ENCODE measurements around the gene OLFM2. TPM values are rescaled to one million over a fixed set of nuclear protein-coding genes. Genes with fewer than 3 reads are reported as not detected.

Gene OLFM2
- total and polyA plus RNA-seq, 8 donors: 2.4 to 27.4 (median 8.7) TPM

- WGBS, 2 donors: 53 to 68% methylated on average over 6 of the region's 6 CpGs
These were observed 7.4 kb upstream of the OLFM2 start for GRCh38 chr19:9943744-9944143.

DNA sequence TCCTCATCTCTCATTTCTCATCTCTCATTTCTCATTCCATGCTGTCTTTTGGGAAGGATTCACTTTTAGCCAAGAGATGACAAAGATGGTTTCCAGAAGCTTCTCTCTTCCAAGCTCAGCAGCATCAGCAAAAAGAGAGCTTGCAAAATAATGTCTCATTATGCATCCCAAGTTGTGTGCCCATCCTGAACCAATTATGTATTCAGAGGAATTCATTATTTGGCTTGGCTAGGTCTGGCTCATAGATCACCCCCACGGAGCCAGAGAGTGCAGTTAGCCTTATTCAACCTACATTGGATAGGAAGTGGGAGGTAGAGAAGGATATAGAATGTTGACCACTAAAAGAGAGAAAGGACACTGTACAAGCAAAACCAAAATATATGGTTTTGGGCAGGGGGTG lies 5.4 kb upstream of the OLFM2 start:
- Histone ChIP-seq H3K4me1 (no peaks in the 10 kb centered on the region), H3K36me3 (no peaks in the 10 kb centered on the region), H3K27me3 (no peaks in the 10 kb centered on the region), H3K4me3 (no peak overlapping the region), H3K9me3 (no peaks in the 10 kb centered on the region), H3K27ac (no peak overlapping the region)
- intact Hi-C loops (cut with DNase I): loop anchor here in 1 of 3 donors (10.0 kb wide), 1 partner anchor 173 kb away; the partner anchor contains the start of genes EIF3G and P2RY11
- DNase-seq (no peak), ATAC-seq (no peak), FAIRE-seq (no peak)
- 30 to 46% methylated on average over 1 of the region's 1 CpG for WGBS, 2 donors
- TF ChIP-seq CTCF (IDR thresholded peaks at IDR 0.05): no peak

More at GRCh38 chr19:9943744-9944143, 7.4 kb upstream of the OLFM2 start:
- Histone ChIP-seq H3K36me3 (no peaks in the 10 kb centered on the region), H3K4me1 (no peaks in the 10 kb centered on the region), H3K27ac (no peak overlapping the region), H3K9me3 (no peaks in the 10 kb centered on the region), H3K27me3 (no peaks in the 10 kb centered on the region), H3K4me3 (no peak overlapping the region)
- TF ChIP-seq CTCF (IDR thresholded peaks at IDR 0.05): no peak
- intact Hi-C loops (cut with DNase I): loop anchor here in 1 of 3 donors (10.0 kb wide), 1 partner anchor 171 kb away; the partner anchor contains the start of genes EIF3G and P2RY11
- no peak for ATAC-seq
- DNase-seq: no peak
- FAIRE-seq: no peak

DNA sequence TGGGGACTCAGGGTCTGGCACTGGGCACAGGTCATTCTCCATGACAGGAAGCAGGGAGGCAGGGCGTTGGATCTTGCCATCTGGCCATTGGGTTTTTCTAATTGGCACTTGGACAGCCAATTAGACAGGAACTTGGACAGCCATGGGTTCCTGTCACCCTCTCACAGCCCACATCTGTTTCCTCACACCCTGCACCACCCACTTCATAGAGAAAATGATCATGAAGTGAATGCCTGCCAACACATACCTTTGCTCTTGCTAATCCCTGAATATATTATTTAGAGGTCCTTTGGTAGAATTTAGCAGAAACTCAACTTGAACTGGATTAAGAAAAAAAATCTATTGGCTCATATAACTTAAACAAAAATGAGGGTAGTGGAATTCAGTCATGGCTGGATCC lies 4.9 kb upstream of the OLFM2 start:
- H3K9me3 ChIP-seq: no peaks in the 10 kb centered on the region
- no peaks in the 10 kb centered on the region for H3K27me3 ChIP-seq
- intact Hi-C loops (cut with DNase I): loop anchor here in 1 of 3 donors (10.0 kb wide), 1 partner anchor 174 kb away; the partner anchor contains the start of genes EIF3G and P2RY11
- no peak for TF ChIP-seq CTCF (IDR thresholded peaks at IDR 0.05)
- no peak overlapping the region for H3K27ac ChIP-seq
- ATAC-seq (no peak), DNase-seq (no peak), FAIRE-seq (no peak)
- 41 to 44% methylated on average over 1 of the region's 1 CpG for WGBS, 2 donors
- no peaks in the 10 kb centered on the region for H3K4me1 ChIP-seq
- no peaks in the 10 kb centered on the region for H3K36me3 ChIP-seq
- no peak overlapping the region for H3K4me3 ChIP-seq

DNA sequence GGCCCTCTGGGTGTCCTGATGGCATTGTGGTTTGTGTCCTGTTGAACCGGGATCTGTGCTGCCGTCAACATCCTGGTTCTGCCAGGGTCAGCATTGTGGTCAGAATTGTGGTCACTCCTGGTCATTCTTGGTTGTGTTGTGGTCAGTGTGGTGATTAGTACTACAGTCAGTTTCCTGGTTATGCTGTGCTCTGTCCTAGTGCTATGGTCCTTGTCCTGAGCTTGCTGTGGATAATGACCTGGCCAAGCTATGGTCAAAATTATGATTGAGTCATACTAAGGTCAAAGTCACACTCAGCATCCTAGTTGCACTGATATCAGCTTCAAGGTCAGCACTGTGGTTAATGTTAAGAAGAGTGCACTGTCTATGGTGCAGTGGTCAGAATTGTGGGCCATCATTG lies 4.5 kb upstream of the OLFM2 start:
- intact Hi-C loops (cut with DNase I): loop anchor here in 1 of 3 donors (10.0 kb wide), 1 partner anchor 174 kb away; the partner anchor contains the start of genes EIF3G and P2RY11
- Histone ChIP-seq H3K27ac (no peak overlapping the region), H3K4me3 (no peak overlapping the region), H3K4me1 (no peaks in the 10 kb centered on the region), H3K9me3 (no peaks in the 10 kb centered on the region), H3K36me3 (no peaks in the 10 kb centered on the region), H3K27me3 (no peaks in the 10 kb centered on the region)
- ATAC-seq (no peak), FAIRE-seq (no peak), DNase-seq (no peak)
- 54 to 66% methylated on average over 2 of the region's 2 CpGs for WGBS, 2 donors
- TF ChIP-seq CTCF (IDR thresholded peaks at IDR 0.05): no peak

DNA sequence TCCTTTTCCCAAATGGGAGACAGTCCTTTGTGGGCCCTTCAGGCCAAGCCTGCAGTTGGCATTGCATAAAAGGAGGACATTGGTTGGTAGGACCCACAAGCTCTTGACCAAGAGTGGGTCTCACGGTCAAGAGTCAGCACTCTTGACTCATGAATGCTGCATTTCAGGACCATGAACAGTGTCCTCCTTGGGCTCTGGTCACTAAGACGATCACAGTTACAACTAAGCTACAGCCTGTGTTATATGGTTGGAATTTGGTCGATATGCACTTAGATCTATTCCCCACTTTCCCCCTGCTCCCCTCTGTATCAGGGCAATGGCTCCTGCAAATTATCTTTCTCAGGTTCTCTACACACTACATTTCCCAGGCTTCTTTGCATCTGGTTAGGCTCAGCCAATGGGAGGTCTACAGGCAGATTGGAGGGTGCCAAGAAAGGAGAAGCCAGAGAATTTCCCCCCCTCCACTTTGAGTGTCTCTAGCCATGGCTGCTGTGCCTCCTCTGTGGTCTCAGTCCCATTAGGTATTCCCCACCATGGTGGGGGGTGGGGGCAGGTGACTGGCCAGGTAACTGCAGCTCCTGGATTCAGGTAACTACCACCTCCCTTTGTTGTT lies 3.1 kb upstream of the OLFM2 start:
- no peaks in the 10 kb centered on the region for H3K9me3 ChIP-seq
- H3K4me1 ChIP-seq: peaks cover 0 to 4% (median 0%) of the 10 kb centered on the region in 3 donors
- no peak for ATAC-seq
- no peak for TF ChIP-seq CTCF (IDR thresholded peaks at IDR 0.05)
- no peak overlapping the region for H3K4me3 ChIP-seq
- no peak for DNase-seq
- FAIRE-seq: no peak
- H3K27me3 ChIP-seq: no peaks in the 10 kb centered on the region
- H3K36me3 ChIP-seq: no peaks in the 10 kb centered on the region
- WGBS, 2 donors: 34 to 47% methylated on average over 3 of the region's 3 CpGs
- intact Hi-C loops (cut with DNase I): loop anchor here in 2 of 3 donors (10.0 kb wide), 2 partner anchors 85 to 455 kb away; no protein-coding TSS in a partner anchor
- no peak overlapping the region for H3K27ac ChIP-seq

All from pancreas (tissue), 10 donors.